GM21786 (cell line): ENCODE data around the gene TBC1D3B.
"Not testable (repeated sequence)": the region's sequence is repeated elsewhere in the genome, so short reads cannot be mapped to it uniquely, and the experiment has no call there.

Experiments used
- ATAC-seq: cut with Tn5 transposase; IDR thresholded peaks from one replicate; pipeline ENCODE4 v1.9.1; 2021; ENCODE audit not compliant: unreplicated experiment

TBC1D3B gene

GRCh38 chr17:36182176-36183000 lies 6.0 kb upstream of the TBC1D3B start:
- no peak for ATAC-seq

- not testable (repeated sequence) for ATAC-seq
These were observed 5.2 kb upstream of the TBC1D3B start for GRCh38 chr17:36181446-36182175.

- ATAC-seq = not testable (repeated sequence)
These were observed 7.6 kb downstream of the TBC1D3B start for GRCh38 chr17:36168836-36169235.

- ATAC-seq = no peak
These were observed 22.4 kb downstream of the TBC1D3B start for GRCh38 chr17:36153895-36154610.

GRCh38 chr17:36152639-36153120 lies 23.8 kb downstream of the TBC1D3B start:
- no peak for ATAC-seq

- no peak for ATAC-seq
These were observed 24.4 kb downstream of the TBC1D3B start for GRCh38 chr17:36151891-36152638.

- ATAC-seq = no peak
These were observed 27.1 kb downstream of the TBC1D3B start for GRCh38 chr17:36149296-36149820.

- ATAC-seq = no peak
These were observed 27.7 kb downstream of the TBC1D3B start for GRCh38 chr17:36148559-36149295.

GRCh38 chr17:36147601-36148000 lies 28.8 kb downstream of the TBC1D3B start:
- ATAC-seq = no peak

- no peak for ATAC-seq
These were observed 31.3 kb downstream of the TBC1D3B start for GRCh38 chr17:36144981-36145729.

GRCh38 chr17:36144014-36144413 lies 32.4 kb downstream of the TBC1D3B start:
- no peak for ATAC-seq

GRCh38 chr17:36142806-36143205 lies 33.6 kb downstream of the TBC1D3B start:
- no peak for ATAC-seq

- ATAC-seq = no peak
These were observed 34.2 kb downstream of the TBC1D3B start for GRCh38 chr17:36142235-36142634.

- no peak for ATAC-seq
These were observed 40.0 kb downstream of the TBC1D3B start for GRCh38 chr17:36136439-36136838.

GRCh38 chr17:36136036-36136435 lies 40.4 kb downstream of the TBC1D3B start:
- no peak for ATAC-seq

GRCh38 chr17:36135465-36135864 lies 41.0 kb downstream of the TBC1D3B start:
- ATAC-seq = no peak

GRCh38 chr17:36133602-36134236 lies 42.7 kb downstream of the TBC1D3B start:
- no peak for ATAC-seq

GRCh38 chr17:36132421-36132831 lies 44.0 kb downstream of the TBC1D3B start:
- ATAC-seq = no peak

- no peak for ATAC-seq
These were observed 44.5 kb downstream of the TBC1D3B start for GRCh38 chr17:36131931-36132330.
